AG04450 (cell line): ENCODE measurements around the gene DCLRE1A. TPM values are rescaled to one million over a fixed set of nuclear protein-coding genes. Genes with fewer than 3 reads are reported as not detected.

ENCODE experiments used
- CTCF ChIA-PET: fragments of 300-600, 350-600 bp; formaldehyde crosslinking; extraction: SDS; loops from one replicate; lab custom pipeline; 2022; ENCODE audit warnings: antibody characterized with exemption, inconsistent platforms; lab: Charles Lee
- POLR2A ChIA-PET: fragments of 350-600 bp; formaldehyde crosslinking; extraction: SDS; loops from one replicate; lab custom pipeline; 2021; ENCODE audit warnings: antibody characterized with exemption, inconsistent platforms; lab: Yijun Ruan, JAX
- DNase-seq: peaks from one replicate; pipeline ENCODE4 v3.0.0-alpha.2; 2011; ENCODE audit warnings: low read depth, low spot score
- H3K27ac ChIP-seq: one replicate; pipeline ENCODE4 v1.5.1; 2012; ENCODE audit warnings: low read depth, low read length, control low read depth
- H3K27me3 ChIP-seq: one replicate; pipeline ENCODE4 v1.6.0; 2012; ENCODE audit warnings: low read length; ENCODE audit not compliant: control insufficient read depth, insufficient read depth
- H3K4me3 ChIP-seq: 2 replicates; pipeline ENCODE4 v1.5.1; 2011; ENCODE audit warnings: mild to moderate bottlenecking, low read depth, low read length, control low read depth
- H3K9me3 ChIP-seq: 2 replicates; pipeline ENCODE4 v1.5.1; 2012; ENCODE audit warnings: low read length; ENCODE audit not compliant: control insufficient read depth, insufficient read depth
- polyA plus RNA-seq: library from polyadenylated mRNA; depleted of rRNA; stranded (reverse); fragments of >200 nt; gene quantifications from 2 replicates; pipeline ENCODE4 v1.2.3, GENCODE V29; 2011
- TF ChIP-seq, protein P1 (sequence below): IDR thresholded peaks from 2 replicates; pipeline ENCODE4 v1.5.1; 2011; ENCODE audit warnings: low read depth, low read length, control low read depth, inconsistent platforms

Gene DCLRE1A
- polyA plus RNA-seq, 1 experiment: 6.3 TPM

DNA sequence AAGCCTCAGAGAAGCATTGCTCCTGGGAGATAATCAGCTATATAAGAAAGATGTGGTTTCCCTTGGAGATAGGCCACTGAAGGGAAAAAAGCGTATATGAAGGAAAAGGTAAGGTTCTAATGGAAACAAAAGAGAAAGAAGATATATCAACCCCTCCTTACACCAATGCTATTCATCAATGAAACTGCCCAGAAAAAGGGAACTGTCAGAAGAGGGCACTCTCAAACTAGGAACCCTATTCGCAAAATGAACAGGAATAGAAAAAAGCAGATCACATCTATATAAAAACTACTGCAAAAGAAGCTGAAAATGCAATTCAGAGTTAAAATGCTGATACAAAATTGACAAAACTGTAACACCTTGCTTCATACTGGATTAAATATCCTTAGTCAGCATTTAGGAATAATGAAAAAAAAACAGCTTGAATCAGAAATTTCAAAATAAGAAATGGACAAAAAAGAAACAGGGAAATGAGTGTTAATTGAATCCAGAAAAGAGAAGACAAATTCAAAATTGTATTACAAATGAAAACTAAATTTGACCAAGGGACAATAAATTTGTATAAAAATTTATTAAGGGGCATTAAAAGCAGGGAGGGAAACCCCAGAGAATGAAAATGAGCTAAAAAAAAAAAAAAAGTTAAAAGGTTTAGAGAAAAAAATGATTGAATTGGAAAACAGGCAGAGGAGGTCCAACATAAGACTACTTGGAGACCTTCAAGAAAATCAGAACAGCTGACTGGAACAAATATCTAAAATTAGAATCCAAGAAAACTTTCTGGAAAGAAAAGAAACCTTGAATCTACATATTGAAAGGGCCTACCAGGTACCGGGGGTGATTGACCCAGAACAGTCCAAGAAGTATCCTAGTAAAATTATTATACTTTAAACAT, 18.5 kb upstream of the DCLRE1A start:
- DNase-seq: no peak
- POLR2A ChIA-PET: interaction anchor here (0.7 kb wide), 1 partner anchor 785 kb away, joined by 7 read pairs; no protein-coding TSS in a partner anchor
- CTCF ChIA-PET: interaction anchor here (0.8 kb wide), 1 partner anchor 11 kb away, joined by 3 read pairs; no protein-coding TSS in a partner anchor
- TF ChIP-seq, protein P1, sequence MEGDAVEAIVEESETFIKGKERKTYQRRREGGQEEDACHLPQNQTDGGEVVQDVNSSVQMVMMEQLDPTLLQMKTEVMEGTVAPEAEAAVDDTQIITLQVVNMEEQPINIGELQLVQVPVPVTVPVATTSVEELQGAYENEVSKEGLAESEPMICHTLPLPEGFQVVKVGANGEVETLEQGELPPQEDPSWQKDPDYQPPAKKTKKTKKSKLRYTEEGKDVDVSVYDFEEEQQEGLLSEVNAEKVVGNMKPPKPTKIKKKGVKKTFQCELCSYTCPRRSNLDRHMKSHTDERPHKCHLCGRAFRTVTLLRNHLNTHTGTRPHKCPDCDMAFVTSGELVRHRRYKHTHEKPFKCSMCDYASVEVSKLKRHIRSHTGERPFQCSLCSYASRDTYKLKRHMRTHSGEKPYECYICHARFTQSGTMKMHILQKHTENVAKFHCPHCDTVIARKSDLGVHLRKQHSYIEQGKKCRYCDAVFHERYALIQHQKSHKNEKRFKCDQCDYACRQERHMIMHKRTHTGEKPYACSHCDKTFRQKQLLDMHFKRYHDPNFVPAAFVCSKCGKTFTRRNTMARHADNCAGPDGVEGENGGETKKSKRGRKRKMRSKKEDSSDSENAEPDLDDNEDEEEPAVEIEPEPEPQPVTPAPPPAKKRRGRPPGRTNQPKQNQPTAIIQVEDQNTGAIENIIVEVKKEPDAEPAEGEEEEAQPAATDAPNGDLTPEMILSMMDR: no peak
- no peak overlapping the region for H3K4me3 ChIP-seq
- H3K27ac ChIP-seq: no peak overlapping the region
- no peaks in the 10 kb centered on the region for H3K27me3 ChIP-seq
- no peaks in the 10 kb centered on the region for H3K9me3 ChIP-seq

DNA sequence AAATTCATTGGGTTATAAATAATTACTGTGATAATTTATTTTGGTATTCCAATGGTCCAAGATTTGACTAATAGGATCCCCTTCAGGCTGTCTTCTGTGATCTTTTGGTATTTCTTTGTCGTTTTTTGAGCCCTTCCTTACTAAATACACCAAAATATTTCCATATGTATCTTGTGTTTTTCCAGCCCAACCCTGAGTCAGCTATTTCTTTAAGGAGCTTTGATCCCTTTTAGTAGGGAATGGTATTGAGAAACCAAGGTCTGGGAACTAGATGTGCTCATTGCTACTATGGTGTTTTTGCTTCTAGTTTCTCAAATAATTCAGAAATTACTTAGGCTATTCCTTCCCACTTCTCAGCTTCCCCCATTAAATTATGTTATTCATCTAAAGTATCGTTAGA, 15.9 kb upstream of the DCLRE1A start:
- no peak for DNase-seq
- H3K9me3 ChIP-seq: no peaks in the 10 kb centered on the region
- no peak overlapping the region for H3K27ac ChIP-seq
- no peaks in the 10 kb centered on the region for H3K27me3 ChIP-seq
- TF ChIP-seq, protein P1: no peak
- ChIA-PET CTCF (no interaction called here), POLR2A (no interaction called here)
- H3K4me3 ChIP-seq: no peak overlapping the region

DNA sequence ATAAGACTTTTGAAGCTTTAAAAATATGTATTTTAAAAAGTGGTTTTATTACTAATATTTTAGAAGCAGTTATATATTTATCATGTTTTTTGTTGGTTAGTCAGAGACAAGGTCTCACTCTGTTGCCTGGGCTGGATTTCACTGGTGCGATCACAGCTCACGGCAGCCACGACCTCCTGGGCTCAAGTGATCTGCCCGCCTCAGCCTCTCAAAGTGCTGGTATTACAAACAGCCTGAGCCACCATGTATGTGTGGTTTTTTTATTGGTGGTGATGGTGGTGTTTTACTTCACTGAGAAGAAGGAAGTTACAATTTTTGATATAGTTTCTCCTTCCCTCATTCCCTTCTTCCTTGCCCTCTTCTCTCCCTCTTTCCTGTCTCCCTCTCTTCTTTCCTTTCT, 14.0 kb upstream of the DCLRE1A start:
- ChIA-PET CTCF (no interaction called here), POLR2A (no interaction called here)
- TF ChIP-seq, protein P1: no peak
- H3K4me3 ChIP-seq: no peak overlapping the region
- H3K27me3 ChIP-seq: no peaks in the 10 kb centered on the region
- no peak for DNase-seq
- H3K9me3 ChIP-seq: no peaks in the 10 kb centered on the region
- no peak overlapping the region for H3K27ac ChIP-seq

DNA sequence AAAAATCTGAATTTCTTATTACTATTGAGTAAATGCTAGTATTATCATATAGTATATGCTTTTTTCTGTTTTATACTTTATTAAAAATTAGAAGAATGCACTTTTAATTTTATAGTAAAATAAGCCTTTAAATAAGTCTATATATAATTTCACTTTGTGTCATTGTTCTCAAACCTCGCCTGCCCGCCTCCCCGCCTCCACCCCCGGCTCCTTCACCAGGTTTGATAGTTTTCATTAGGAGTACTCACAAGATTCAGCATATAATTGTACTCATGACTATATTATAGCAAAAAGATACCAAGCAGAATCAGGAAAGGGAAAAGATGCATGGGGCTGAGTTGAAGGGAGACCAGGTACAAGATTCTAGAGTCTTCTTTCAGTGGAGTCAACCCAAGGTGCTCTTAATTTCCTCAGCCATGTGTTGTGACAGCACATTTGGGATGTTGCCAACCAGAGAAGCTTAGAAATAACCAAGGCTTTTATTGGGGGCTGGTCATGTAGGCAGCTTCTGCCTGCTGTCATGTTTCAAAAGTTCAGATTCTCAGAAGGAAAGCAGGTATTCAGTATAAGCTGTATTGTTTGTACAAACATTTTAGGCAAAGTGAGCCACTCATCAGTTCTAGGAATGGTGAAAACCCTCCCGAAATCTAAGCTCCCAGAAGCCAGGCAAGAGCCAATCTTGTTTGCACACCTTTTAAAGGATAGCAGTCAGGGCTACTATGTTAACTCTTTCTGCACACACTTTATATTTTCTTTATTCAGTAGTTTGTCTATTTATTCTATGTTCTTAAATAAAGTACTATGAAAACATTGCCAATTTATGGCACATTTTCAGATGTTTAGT, 12.9 kb upstream of the DCLRE1A start:
- ChIA-PET CTCF (no interaction called here), POLR2A (interaction anchor here (0.5 kb wide), 1 partner anchor 80 kb away, joined by 3 read pairs; no protein-coding TSS in a partner anchor)
- no peak for DNase-seq
- TF ChIP-seq, protein P1: no peak
- H3K27ac ChIP-seq: no peak overlapping the region
- H3K9me3 ChIP-seq: no peaks in the 10 kb centered on the region
- no peak overlapping the region for H3K4me3 ChIP-seq
- no peaks in the 10 kb centered on the region for H3K27me3 ChIP-seq
